ENCODE results near the gene TMPRSS4. TPM values are rescaled to one million over a fixed set of nuclear protein-coding genes. Genes with fewer than 3 reads are reported as not detected.

Gene TMPRSS4
- total and polyA plus RNA-seq, 9 of the 15 experiments (the other 6 are each of a cell fraction or from before 2014, with no cell fraction given) = 4.0 to 10.0 (median 5.6) TPM

- TF ChIP-seq, protein P1, sequence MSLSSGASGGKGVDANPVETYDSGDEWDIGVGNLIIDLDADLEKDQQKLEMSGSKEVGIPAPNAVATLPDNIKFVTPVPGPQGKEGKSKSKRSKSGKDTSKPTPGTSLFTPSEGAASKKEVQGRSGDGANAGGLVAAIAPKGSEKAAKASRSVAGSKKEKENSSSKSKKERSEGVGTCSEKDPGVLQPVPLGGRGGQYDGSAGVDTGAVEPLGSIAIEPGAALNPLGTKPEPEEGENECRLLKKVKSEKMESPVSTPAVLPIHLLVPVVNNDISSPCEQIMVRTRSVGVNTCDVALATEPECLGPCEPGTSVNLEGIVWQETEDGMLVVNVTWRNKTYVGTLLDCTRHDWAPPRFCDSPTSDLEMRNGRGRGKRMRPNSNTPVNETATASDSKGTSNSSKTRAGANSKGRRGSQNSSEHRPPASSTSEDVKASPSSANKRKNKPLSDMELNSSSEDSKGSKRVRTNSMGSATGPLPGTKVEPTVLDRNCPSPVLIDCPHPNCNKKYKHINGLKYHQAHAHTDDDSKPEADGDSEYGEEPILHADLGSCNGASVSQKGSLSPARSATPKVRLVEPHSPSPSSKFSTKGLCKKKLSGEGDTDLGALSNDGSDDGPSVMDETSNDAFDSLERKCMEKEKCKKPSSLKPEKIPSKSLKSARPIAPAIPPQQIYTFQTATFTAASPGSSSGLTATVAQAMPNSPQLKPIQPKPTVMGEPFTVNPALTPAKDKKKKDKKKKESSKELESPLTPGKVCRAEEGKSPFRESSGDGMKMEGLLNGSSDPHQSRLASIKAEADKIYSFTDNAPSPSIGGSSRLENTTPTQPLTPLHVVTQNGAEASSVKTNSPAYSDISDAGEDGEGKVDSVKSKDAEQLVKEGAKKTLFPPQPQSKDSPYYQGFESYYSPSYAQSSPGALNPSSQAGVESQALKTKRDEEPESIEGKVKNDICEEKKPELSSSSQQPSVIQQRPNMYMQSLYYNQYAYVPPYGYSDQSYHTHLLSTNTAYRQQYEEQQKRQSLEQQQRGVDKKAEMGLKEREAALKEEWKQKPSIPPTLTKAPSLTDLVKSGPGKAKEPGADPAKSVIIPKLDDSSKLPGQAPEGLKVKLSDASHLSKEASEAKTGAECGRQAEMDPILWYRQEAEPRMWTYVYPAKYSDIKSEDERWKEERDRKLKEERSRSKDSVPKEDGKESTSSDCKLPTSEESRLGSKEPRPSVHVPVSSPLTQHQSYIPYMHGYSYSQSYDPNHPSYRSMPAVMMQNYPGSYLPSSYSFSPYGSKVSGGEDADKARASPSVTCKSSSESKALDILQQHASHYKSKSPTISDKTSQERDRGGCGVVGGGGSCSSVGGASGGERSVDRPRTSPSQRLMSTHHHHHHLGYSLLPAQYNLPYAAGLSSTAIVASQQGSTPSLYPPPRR (CRISPR knock-in tag; IDR thresholded peaks at IDR 0.05; ENCODE audit: borderline replicate concordance) = no peak
- no peak for TF ChIP-seq ZNF217 (CRISPR knock-in tag; IDR thresholded peaks at IDR 0.05)
- peak; percentile 96 for TF ChIP-seq MAFG (tag; conservative IDR thresholded peaks at IDR 0.05)
- TF ChIP-seq SOX6 (IDR thresholded peaks at IDR 0.05) = no peak
- TF ChIP-seq KDM1A (IDR thresholded peaks at IDR 0.05) = no peak
- TF ChIP-seq MCM5 (IDR thresholded peaks at IDR 0.05; ENCODE audit: low read depth) = no peak
- TF ChIP-seq ZNF431 (CRISPR knock-in tag; IDR thresholded peaks at IDR 0.05) = no peak
- TF ChIP-seq JUND (IDR thresholded peaks at IDR 0.05; ENCODE audit: borderline replicate concordance, low read depth, low read length) = peak; percentile 47; the same call in 1 of the 2 replicates
- TF ChIP-seq JUND (tag; IDR thresholded peaks at IDR 0.05; ENCODE audit: borderline replicate concordance, low read depth, low read length) = peak; percentile 14; the same call in 1 of the 3 replicates
- TF ChIP-seq ZKSCAN1 (IDR thresholded peaks at IDR 0.05; ENCODE audit: low read depth, low read length) = no peak
- peak; percentile 93 for TF ChIP-seq BACH1 (tag; IDR thresholded peaks at IDR 0.05)
- TF ChIP-seq YY1 (IDR thresholded peaks at IDR 0.05; ENCODE audit: borderline replicate concordance in 1 of 3, control insufficient read depth in 1 of 3, extremely low read depth in 1 of 3, insufficient read depth in 3 of 3, insufficient read length in 1 of 3, insufficient replicate concordance in 2 of 3, low read depth in 1 of 3, low read length in 2 of 3) = no peak
- TF ChIP-seq FOXK2 (conservative IDR thresholded peaks at IDR 0.05 in 1 of 2, IDR thresholded peaks at IDR 0.05 in 1 of 2; ENCODE audit: low read depth in 2 of 2) = no peak
- TF ChIP-seq ZKSCAN3 (CRISPR knock-in tag; IDR thresholded peaks at IDR 0.05) = no peak
- TF ChIP-seq, protein P2, sequence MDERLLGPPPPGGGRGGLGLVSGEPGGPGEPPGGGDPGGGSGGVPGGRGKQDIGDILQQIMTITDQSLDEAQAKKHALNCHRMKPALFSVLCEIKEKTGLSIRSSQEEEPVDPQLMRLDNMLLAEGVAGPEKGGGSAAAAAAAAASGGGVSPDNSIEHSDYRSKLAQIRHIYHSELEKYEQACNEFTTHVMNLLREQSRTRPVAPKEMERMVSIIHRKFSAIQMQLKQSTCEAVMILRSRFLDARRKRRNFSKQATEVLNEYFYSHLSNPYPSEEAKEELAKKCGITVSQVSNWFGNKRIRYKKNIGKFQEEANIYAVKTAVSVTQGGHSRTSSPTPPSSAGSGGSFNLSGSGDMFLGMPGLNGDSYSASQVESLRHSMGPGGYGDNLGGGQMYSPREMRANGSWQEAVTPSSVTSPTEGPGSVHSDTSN (CRISPR knock-in tag; IDR thresholded peaks at IDR 0.05; ENCODE audit: low read depth) = no peak
- TF ChIP-seq, protein P2 (tag; conservative IDR thresholded peaks at IDR 0.05; ENCODE audit: low read depth) = peak; percentile 82
- no peak for TF ChIP-seq SAFB2 (IDR thresholded peaks at IDR 0.05; ENCODE audit: borderline replicate concordance, low read depth, low read length, severe bottlenecking)
- TF ChIP-seq SIN3B (IDR thresholded peaks at IDR 0.05; ENCODE audit: low read depth) = no peak
- TF ChIP-seq PHB (CRISPR knock-in tag; IDR thresholded peaks at IDR 0.05) = no peak
Observed at GRCh38 chr11:118060869-118061268, 16.0 kb upstream of the TMPRSS4 start (continued).
